Measurements from ENCODE around the gene PPIC. TPM values are rescaled to one million over a fixed set of nuclear protein-coding genes. Genes with fewer than 3 reads are reported as not detected.

Gene PPIC
- total RNA-seq, 1 experiment from 2014 or later = not detected

DNA sequence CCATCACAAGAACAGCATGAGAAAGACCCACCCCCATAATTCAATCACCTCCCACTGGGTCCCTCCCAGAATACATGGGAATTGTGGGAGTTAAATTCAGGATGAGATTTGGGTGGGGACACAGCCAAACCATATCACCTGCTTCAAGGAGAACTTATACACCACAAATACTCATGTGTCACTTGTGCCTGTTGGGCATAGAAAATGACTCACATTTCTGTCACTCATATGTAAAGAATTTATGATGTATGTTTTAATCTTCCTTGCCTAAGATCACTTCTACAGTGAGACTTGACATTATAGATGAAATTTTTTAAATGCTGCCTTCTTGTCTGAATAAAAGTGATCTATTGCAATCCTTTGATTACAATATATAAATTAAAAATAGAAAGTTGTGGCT, 29.5 kb upstream of the PPIC start:
- no peaks in the 10 kb centered on the region for H3K9me2 ChIP-seq (replicated peaks; ENCODE audit: insufficient read depth, low read length)
- H4K20me1 ChIP-seq (ENCODE audit: insufficient read depth, low read depth, low read length) = no peaks in the 10 kb centered on the region
- no peak overlapping the region for H3K4me3 ChIP-seq (ENCODE audit: low read length)
- no peaks in the 10 kb centered on the region for H3K9me3 ChIP-seq (ENCODE audit: low read length)
- no peak overlapping the region for H2AFZ ChIP-seq (ENCODE audit: low read length)
- H3K27ac ChIP-seq (ENCODE audit: low read length) = no peak overlapping the region
- H3K27me3 ChIP-seq (ENCODE audit: low read length) = no peaks in the 10 kb centered on the region
- DNase-seq = no peak
- H3K9ac ChIP-seq (ENCODE audit: low read length) = no peak overlapping the region
- H3K4me2 ChIP-seq (ENCODE audit: low read depth, low read length, poor library complexity, severe bottlenecking) = no peak overlapping the region
- H3K36me3 ChIP-seq (ENCODE audit: insufficient read depth, low read length) = no peaks in the 10 kb centered on the region
- no peaks in the 10 kb centered on the region for H3K79me2 ChIP-seq (ENCODE audit: low read length)
- no peaks in the 10 kb centered on the region for H3K4me1 ChIP-seq (ENCODE audit: low read length)

DNA sequence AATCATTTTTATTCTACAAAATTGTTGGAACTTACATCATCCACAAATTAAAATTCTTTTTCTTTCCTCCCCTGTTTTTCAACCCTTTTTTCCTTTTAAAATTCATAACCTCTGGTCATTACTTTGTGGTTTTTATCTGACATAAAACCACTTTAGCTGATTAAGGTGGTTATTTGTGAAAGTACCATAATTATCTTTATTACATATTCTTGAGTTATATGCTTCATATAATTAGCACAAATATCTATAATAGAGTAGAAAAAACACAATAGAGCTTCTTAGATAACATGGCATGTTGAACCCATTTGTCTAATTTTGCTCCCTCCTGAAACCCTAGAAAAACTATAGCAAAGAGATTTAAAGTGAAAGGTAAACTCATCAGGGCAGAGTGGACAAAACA, 22.9 kb upstream of the PPIC start:
- Histone ChIP-seq H3K36me3 (ENCODE audit: insufficient read depth, low read length) (no peaks in the 10 kb centered on the region), H3K79me2 (ENCODE audit: low read length) (no peaks in the 10 kb centered on the region), H3K4me3 (ENCODE audit: low read length) (no peak overlapping the region), H4K20me1 (ENCODE audit: insufficient read depth, low read depth, low read length) (no peaks in the 10 kb centered on the region), H3K4me1 (ENCODE audit: low read length) (no peaks in the 10 kb centered on the region), H3K9ac (ENCODE audit: low read length) (no peak overlapping the region), H3K9me3 (ENCODE audit: low read length) (no peaks in the 10 kb centered on the region), H3K9me2 (replicated peaks; ENCODE audit: insufficient read depth, low read length) (no peaks in the 10 kb centered on the region), H2AFZ (ENCODE audit: low read length) (no peak overlapping the region), H3K4me2 (ENCODE audit: low read depth, low read length, poor library complexity, severe bottlenecking) (no peak overlapping the region), H3K27ac (ENCODE audit: low read length) (no peak overlapping the region), H3K27me3 (ENCODE audit: low read length) (no peaks in the 10 kb centered on the region)
- DNase-seq = no peak

DNA sequence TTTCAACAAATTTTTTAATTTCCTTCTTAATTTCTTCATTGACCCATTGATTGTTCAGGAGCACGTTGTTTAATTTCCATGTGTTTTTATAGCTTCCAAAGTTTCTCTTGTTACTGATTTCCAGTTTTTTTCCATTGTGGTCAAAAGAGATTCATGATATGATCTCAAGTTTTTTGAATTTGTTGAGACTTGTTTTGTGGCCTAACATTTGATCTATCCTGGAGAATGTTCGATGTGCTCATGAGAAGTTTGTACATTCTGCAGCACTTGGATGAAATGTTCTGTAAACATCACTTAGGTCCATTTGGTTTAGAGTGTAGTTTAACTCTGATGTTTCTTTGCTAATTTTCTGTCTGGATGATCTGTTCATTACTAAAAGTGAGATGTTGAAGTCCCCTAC, 14.7 kb upstream of the PPIC start:
- Histone ChIP-seq H3K9me3 (ENCODE audit: low read length) (no peaks in the 10 kb centered on the region), H3K27me3 (ENCODE audit: low read length) (no peaks in the 10 kb centered on the region), H3K79me2 (ENCODE audit: low read length) (no peaks in the 10 kb centered on the region), H3K36me3 (ENCODE audit: insufficient read depth, low read length) (no peaks in the 10 kb centered on the region), H3K9me2 (replicated peaks; ENCODE audit: insufficient read depth, low read length) (no peaks in the 10 kb centered on the region), H3K4me1 (ENCODE audit: low read length) (no peaks in the 10 kb centered on the region), H2AFZ (ENCODE audit: low read length) (no peak overlapping the region), H3K4me3 (ENCODE audit: low read length) (no peak overlapping the region), H3K4me2 (ENCODE audit: low read depth, low read length, poor library complexity, severe bottlenecking) (no peak overlapping the region), H3K27ac (ENCODE audit: low read length) (no peak overlapping the region), H3K9ac (ENCODE audit: low read length) (no peak overlapping the region), H4K20me1 (ENCODE audit: insufficient read depth, low read depth, low read length) (no peaks in the 10 kb centered on the region)
- no peak for DNase-seq

DNA sequence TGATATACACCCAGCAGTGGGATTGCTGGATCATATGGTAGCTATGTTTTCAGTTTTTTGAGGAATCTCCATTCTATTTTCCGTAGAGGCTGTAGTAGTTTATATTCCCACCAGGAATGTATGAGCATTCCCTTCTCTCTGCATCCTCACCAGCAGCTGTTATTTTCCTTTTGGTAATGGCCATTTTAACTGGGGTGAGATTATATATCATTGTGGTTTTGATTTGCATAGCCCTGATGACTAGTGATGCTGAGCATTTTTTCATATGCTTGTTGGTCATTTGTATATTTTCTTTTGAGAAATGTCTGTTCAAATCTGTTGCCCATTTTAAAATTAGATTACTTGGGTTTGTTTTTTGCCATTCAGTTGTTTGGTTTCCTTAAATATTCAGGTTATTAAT, 11.2 kb upstream of the PPIC start:
- H3K9me2 ChIP-seq (replicated peaks; ENCODE audit: insufficient read depth, low read length) = no peaks in the 10 kb centered on the region
- no peak overlapping the region for H3K27ac ChIP-seq (ENCODE audit: low read length)
- no peaks in the 10 kb centered on the region for H3K27me3 ChIP-seq (ENCODE audit: low read length)
- no peak for DNase-seq
- H2AFZ ChIP-seq (ENCODE audit: low read length) = no peak overlapping the region
- no peaks in the 10 kb centered on the region for H3K4me1 ChIP-seq (ENCODE audit: low read length)
- no peaks in the 10 kb centered on the region for H3K79me2 ChIP-seq (ENCODE audit: low read length)
- H3K9me3 ChIP-seq (ENCODE audit: low read length) = no peaks in the 10 kb centered on the region
- H3K9ac ChIP-seq (ENCODE audit: low read length) = no peak overlapping the region
- H3K4me2 ChIP-seq (ENCODE audit: low read depth, low read length, poor library complexity, severe bottlenecking) = no peak overlapping the region
- no peak overlapping the region for H3K4me3 ChIP-seq (ENCODE audit: low read length)
- H4K20me1 ChIP-seq (ENCODE audit: insufficient read depth, low read depth, low read length) = no peaks in the 10 kb centered on the region
- no peaks in the 10 kb centered on the region for H3K36me3 ChIP-seq (ENCODE audit: insufficient read depth, low read length)

DNA sequence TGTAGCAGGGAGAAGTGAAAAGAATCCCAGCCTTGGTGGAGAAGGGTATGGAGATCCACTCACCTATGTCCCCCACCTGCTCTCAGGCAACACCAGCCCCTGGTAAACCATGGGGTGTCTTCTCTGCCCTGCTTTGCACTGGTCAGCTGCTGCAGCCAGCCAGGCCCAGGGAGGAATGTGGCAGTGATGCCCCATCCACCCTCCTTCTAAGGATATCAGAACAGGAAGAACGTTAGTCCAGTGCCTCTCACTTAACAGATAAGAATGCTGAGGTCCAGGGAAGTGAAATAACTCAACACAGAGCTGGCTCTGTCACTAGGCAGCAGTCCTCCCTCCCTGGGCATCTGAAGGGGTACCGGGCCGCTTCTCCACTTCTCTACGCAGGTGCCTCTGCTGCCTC, 9.7 kb upstream of the PPIC start:
- Histone ChIP-seq H3K27me3 (ENCODE audit: low read length) (no peaks in the 10 kb centered on the region), H3K9ac (ENCODE audit: low read length) (no peak overlapping the region), H4K20me1 (ENCODE audit: insufficient read depth, low read depth, low read length) (no peaks in the 10 kb centered on the region), H3K9me2 (replicated peaks; ENCODE audit: insufficient read depth, low read length) (no peaks in the 10 kb centered on the region), H3K36me3 (ENCODE audit: insufficient read depth, low read length) (no peaks in the 10 kb centered on the region), H3K4me1 (ENCODE audit: low read length) (no peaks in the 10 kb centered on the region), H3K4me2 (ENCODE audit: low read depth, low read length, poor library complexity, severe bottlenecking) (no peak overlapping the region), H3K9me3 (ENCODE audit: low read length) (no peaks in the 10 kb centered on the region), H3K27ac (ENCODE audit: low read length) (no peak overlapping the region), H2AFZ (ENCODE audit: low read length) (no peak overlapping the region), H3K4me3 (ENCODE audit: low read length) (no peak overlapping the region), H3K79me2 (ENCODE audit: low read length) (no peaks in the 10 kb centered on the region)
- no peak for DNase-seq

DNA sequence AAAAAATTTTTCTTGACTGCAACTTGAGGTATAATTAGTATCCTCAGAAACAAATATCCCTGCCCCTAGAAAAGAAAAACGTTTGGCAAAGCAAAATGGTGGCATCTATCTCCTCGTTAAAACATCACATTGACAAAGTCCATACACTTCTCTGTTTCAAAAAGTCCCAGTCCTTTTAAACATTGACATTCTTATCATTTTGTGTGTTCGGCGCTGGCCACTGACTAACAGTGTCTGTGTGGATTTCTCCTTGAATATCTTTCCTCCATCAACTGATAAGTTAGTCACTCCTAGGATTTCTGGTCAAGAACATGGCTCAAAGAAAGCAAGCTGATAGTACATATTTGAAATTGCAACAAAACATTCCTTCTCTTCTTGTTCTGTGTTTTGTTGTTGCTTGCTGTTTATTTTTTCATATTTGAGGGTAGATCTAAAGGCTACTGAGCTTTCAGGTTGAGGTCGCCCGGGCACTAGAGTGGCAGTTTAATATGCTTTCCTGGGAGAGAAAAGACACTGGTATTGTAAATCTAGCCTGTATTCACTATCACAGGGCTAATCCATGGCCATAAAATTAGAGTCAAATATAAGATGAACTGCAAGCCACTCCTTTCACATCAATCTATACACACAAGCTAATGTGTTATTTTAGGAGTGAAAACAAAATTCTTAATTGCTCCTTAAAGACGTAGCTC, 8.5 kb upstream of the PPIC start:
- Histone ChIP-seq H3K4me1 (ENCODE audit: low read length) (no peaks in the 10 kb centered on the region), H3K9ac (ENCODE audit: low read length) (no peak overlapping the region), H3K9me2 (replicated peaks; ENCODE audit: insufficient read depth, low read length) (no peaks in the 10 kb centered on the region), H3K27ac (ENCODE audit: low read length) (no peak overlapping the region), H3K36me3 (ENCODE audit: insufficient read depth, low read length) (no peaks in the 10 kb centered on the region), H2AFZ (ENCODE audit: low read length) (no peak overlapping the region), H3K27me3 (ENCODE audit: low read length) (no peaks in the 10 kb centered on the region), H3K4me2 (ENCODE audit: low read depth, low read length, poor library complexity, severe bottlenecking) (no peak overlapping the region), H3K9me3 (ENCODE audit: low read length) (no peaks in the 10 kb centered on the region), H3K4me3 (ENCODE audit: low read length) (no peak overlapping the region), H3K79me2 (ENCODE audit: low read length) (no peaks in the 10 kb centered on the region), H4K20me1 (ENCODE audit: insufficient read depth, low read depth, low read length) (no peaks in the 10 kb centered on the region)
- DNase-seq = no peak

DNA sequence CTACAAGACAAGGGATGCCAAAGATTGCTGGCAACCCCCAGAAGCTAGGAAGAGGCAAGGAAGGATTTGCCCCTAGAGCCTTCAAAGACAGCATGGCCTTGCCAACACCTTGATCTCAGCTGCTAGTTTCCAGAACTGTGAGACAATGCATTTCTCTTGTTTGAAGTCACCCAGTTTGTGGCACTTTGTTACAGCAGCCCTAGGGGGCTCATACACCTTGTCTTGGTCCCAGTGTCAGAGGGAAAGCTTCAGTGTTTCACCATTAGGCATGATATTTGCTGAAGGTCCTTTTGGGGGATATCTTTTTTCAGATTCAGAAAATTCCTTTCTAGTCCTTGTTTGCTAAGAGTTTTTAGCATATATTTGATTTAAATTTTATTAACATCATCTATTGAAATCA, 3.1 kb upstream of the PPIC start:
- no peaks in the 10 kb centered on the region for H3K27me3 ChIP-seq (ENCODE audit: low read length)
- H3K79me2 ChIP-seq (ENCODE audit: low read length) = no peaks in the 10 kb centered on the region
- no peak overlapping the region for H3K4me2 ChIP-seq (ENCODE audit: low read depth, low read length, poor library complexity, severe bottlenecking)
- no peak overlapping the region for H3K4me3 ChIP-seq (ENCODE audit: low read length)
- no peak overlapping the region for H3K9ac ChIP-seq (ENCODE audit: low read length)
- no peaks in the 10 kb centered on the region for H3K9me3 ChIP-seq (ENCODE audit: low read length)
- no peak for DNase-seq
- H4K20me1 ChIP-seq (ENCODE audit: insufficient read depth, low read depth, low read length) = no peaks in the 10 kb centered on the region
- no peak overlapping the region for H2AFZ ChIP-seq (ENCODE audit: low read length)
- H3K27ac ChIP-seq (ENCODE audit: low read length) = no peak overlapping the region
- no peaks in the 10 kb centered on the region for H3K9me2 ChIP-seq (replicated peaks; ENCODE audit: insufficient read depth, low read length)
- no peaks in the 10 kb centered on the region for H3K36me3 ChIP-seq (ENCODE audit: insufficient read depth, low read length)
- no peaks in the 10 kb centered on the region for H3K4me1 ChIP-seq (ENCODE audit: low read length)

DNA sequence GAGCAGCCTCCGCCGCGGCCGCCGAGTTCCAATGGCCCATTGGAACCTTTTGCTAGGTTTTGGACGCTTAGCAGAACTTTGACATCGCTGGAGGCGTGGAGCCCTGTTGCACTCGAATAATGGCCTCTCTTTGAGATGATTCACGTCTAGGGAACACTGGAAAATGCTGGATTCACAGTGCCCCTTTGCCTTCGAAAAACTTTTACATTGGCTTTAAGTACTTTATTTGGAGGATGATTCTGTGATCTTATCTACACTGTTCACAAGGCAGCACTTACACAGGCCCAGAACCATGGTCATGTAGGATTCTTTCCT, 536 bp upstream of the PPIC start:
- no peak overlapping the region for H2AFZ ChIP-seq (ENCODE audit: low read length)
- H3K9ac ChIP-seq (ENCODE audit: low read length) = no peak overlapping the region
- no peaks in the 10 kb centered on the region for H3K9me3 ChIP-seq (ENCODE audit: low read length)
- no peaks in the 10 kb centered on the region for H3K4me1 ChIP-seq (ENCODE audit: low read length)
- H3K4me3 ChIP-seq (ENCODE audit: low read length) = no peak overlapping the region
- H3K36me3 ChIP-seq (ENCODE audit: insufficient read depth, low read length) = no peaks in the 10 kb centered on the region
- no peaks in the 10 kb centered on the region for H4K20me1 ChIP-seq (ENCODE audit: insufficient read depth, low read depth, low read length)
- H3K79me2 ChIP-seq (ENCODE audit: low read length) = no peaks in the 10 kb centered on the region
- DNase-seq = no peak
- H3K27me3 ChIP-seq (ENCODE audit: low read length) = no peaks in the 10 kb centered on the region
- no peaks in the 10 kb centered on the region for H3K9me2 ChIP-seq (replicated peaks; ENCODE audit: insufficient read depth, low read length)
- H3K27ac ChIP-seq (ENCODE audit: low read length) = no peak overlapping the region
- H3K4me2 ChIP-seq (ENCODE audit: low read depth, low read length, poor library complexity, severe bottlenecking) = no peak overlapping the region

DNA sequence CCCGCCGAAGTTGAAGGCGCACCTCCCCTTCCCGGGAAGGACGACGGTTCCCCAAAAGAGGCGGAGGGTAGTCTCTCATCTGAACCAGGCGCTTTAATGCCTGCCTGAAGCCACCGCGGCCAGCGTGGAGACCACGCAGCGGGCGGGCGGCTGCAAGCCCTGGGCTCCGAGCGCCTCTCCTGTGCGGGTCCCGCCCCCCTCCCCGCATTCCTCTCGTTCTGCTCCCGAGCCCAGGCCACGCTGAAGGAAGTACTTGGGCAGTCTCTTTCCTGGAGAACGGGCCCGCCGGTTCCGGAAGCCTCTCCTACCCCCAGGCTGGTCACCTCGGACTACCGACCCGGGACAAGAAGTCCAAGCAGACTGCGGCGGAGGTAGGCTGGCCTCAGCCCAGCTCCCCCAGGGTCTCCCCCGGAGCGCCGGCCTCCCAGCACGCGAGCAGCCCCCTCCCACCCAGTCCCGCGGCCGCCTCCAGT, 571 bp downstream of the PPIC start:
- Histone ChIP-seq H4K20me1 (ENCODE audit: insufficient read depth, low read depth, low read length) (no peaks in the 10 kb centered on the region), H3K79me2 (ENCODE audit: low read length) (no peaks in the 10 kb centered on the region), H3K9ac (ENCODE audit: low read length) (no peak overlapping the region), H3K4me3 (ENCODE audit: low read length) (no peak overlapping the region), H3K4me2 (ENCODE audit: low read depth, low read length, poor library complexity, severe bottlenecking) (no peak overlapping the region), H3K36me3 (ENCODE audit: insufficient read depth, low read length) (no peaks in the 10 kb centered on the region), H3K27me3 (ENCODE audit: low read length) (no peaks in the 10 kb centered on the region), H3K9me2 (replicated peaks; ENCODE audit: insufficient read depth, low read length) (no peaks in the 10 kb centered on the region), H3K9me3 (ENCODE audit: low read length) (no peaks in the 10 kb centered on the region), H2AFZ (ENCODE audit: low read length) (no peak overlapping the region), H3K4me1 (ENCODE audit: low read length) (no peaks in the 10 kb centered on the region), H3K27ac (ENCODE audit: low read length) (no peak overlapping the region)
- no peak for DNase-seq
